HEK293 (cell line): Measurements from ENCODE around the gene KCNC1.

ENCODE experiments used
- CTCF ChIP-seq: fragments of 450-650 bp; formaldehyde crosslinking; IDR thresholded peaks from 2 replicates; pipeline ENCODE4 v1.5.1; 2016; ENCODE audit warnings: missing biosample characterization, missing genetic modification characterization
- MZF1 ChIP-seq: fragments of 450-650 bp; formaldehyde crosslinking; IDR thresholded peaks from 2 replicates; pipeline ENCODE4 v1.5.1; 2017; ENCODE audit warnings: missing biosample characterization, missing genetic modification characterization, borderline replicate concordance
- REPIN1 ChIP-seq: fragments of 450-650 bp; formaldehyde crosslinking; IDR thresholded peaks from 2 replicates; pipeline ENCODE4 v1.5.1; 2017; ENCODE audit warnings: missing biosample characterization, missing genetic modification characterization, low read depth
- ZBTB7A ChIP-seq: fragments of 450-650 bp; formaldehyde crosslinking; IDR thresholded peaks from 2 replicates; pipeline ENCODE4 v1.5.1; 2016; ENCODE audit warnings: low read depth, missing biosample characterization, missing genetic modification characterization
- ZNF248 ChIP-seq: fragments of 450-650 bp; formaldehyde crosslinking; IDR thresholded peaks from 2 replicates; pipeline ENCODE4 v1.5.1; 2017; ENCODE audit warnings: missing biosample characterization, missing genetic modification characterization
- ZNF580 ChIP-seq: fragments of 450-650 bp; formaldehyde crosslinking; IDR thresholded peaks from 2 replicates; pipeline ENCODE4 v1.5.1; 2016; ENCODE audit warnings: missing biosample characterization, missing genetic modification characterization
- ZNF654 ChIP-seq: fragments of 450-650 bp; formaldehyde crosslinking; IDR thresholded peaks from 2 replicates; pipeline ENCODE4 v1.5.1; 2016; ENCODE audit warnings: low read depth, missing biosample characterization, missing genetic modification characterization
- ZNF785 ChIP-seq: fragments of 450-650 bp; formaldehyde crosslinking; IDR thresholded peaks from 2 replicates; pipeline ENCODE4 v1.5.1; 2016; ENCODE audit warnings: missing biosample characterization, missing genetic modification characterization

DNA sequence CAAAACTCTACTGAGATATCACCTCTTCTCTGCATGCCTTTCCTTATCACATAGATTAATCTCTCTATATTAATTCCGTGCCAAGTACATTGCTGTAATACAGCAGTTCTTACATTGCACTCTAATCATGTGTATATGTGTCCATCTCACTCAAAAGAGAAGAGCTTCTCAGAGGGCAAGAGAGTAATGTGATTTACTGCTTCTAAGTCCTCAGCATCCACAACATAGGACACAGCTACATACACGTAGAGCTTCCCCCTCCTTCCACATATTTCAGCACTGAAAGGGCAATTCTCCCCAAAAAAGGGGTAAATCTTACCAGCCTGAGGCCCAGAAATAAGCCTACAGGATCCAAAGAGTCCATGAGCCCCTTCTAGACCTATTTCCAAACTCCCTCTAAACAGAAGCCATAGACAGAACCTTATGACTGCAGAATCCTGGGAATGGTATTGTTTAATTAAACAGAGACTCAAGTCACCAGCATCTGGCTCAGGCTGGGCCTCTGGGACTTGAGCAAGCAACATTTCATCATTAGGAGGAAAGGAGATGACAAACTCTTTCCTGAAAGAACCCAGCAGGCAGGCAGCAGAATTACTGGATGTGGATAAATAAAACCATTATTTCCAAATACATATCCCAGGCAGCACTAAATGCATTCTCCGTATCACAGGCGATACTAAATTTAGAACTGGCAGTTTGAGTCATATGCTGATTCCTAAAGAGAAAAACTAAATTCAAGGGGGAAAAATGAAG lies 87.2 kb downstream of the KCNC1 start:
- TF ChIP-seq ZNF654 (no peak), ZNF580 (tag by site-specific recombination) (no peak), ZNF248 (tag by site-specific recombination) (no peak), MZF1 (tag by site-specific recombination) (no peak), ZBTB7A (no peak), REPIN1 (tag by site-specific recombination) (no peak), ZNF785 (tag by site-specific recombination) (no peak), CTCF (no peak)
